ENCODE results near the gene IL2RA. TPM values are rescaled to one million over a fixed set of nuclear protein-coding genes. Genes with fewer than 3 reads are reported as not detected.

Gene IL2RA
- total and polyA plus RNA-seq, 10 of the 15 experiments (the other 5 are each of a cell fraction or from before 2014, with no cell fraction given) = 2.2 to 6.0 (median 4.9) TPM

DNA sequence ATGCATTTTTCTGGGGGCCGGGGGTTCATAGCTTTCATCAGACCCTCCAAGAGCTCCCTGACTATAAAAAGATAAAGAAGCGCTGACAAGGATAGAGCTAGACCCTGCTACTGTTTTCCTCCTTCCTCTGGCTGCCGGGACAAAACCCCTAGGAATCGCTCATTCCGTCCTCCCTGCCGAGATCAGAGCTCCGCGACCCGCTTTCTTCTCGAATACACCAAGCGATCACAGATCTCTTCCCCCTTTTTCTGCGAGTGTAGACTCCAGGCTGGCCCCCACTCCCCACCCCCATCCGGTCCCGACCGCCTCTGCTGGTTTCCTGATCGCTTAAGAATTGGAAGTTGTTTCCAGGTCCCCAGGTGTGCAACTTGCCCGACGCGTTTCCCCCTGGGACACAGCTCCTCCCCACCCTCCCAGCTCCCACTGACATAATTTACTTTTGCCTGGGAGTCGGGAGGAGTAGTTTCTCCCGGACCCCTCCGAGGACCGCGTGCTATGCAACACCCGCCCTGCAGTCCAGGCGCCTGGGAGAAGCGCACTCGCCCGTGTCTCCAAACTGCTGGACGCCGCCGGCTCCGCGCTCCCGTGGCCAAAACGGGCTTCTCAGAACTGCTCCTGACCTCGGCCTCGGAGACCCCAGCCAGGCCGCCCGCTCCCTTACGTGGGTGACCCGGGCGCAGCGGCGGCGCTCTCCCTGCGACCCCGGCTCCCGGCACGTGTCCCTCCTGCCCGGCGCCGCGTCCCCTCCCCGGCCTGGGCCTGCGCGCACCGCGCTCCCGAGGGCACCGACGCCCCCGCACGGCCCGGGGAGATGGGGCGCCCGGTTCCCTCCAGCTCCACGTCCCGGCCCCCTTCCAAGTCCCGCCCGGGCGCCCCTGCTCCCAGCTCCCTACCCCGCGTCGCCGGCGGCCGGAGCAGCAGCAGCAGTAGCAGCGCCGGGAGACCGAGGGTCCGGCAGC is 85.4 kb downstream of the IL2RA start (continued):
- TF ChIP-seq, protein P1, sequence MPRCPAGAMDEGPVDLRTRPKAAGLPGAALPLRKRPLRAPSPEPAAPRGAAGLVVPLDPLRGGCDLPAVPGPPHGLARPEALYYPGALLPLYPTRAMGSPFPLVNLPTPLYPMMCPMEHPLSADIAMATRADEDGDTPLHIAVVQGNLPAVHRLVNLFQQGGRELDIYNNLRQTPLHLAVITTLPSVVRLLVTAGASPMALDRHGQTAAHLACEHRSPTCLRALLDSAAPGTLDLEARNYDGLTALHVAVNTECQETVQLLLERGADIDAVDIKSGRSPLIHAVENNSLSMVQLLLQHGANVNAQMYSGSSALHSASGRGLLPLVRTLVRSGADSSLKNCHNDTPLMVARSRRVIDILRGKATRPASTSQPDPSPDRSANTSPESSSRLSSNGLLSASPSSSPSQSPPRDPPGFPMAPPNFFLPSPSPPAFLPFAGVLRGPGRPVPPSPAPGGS (IDR thresholded peaks at IDR 0.05; ENCODE audit: borderline replicate concordance, insufficient read depth, low read depth, low read length, poor library complexity, severe bottlenecking) = no peak
- TF ChIP-seq POLR2A (IDR thresholded peaks at IDR 0.05; ENCODE audit: low read depth, low read length) (no peak; the same call in none of the 2 replicates), SUPT20H (IDR thresholded peaks at IDR 0.05; ENCODE audit: borderline replicate concordance, control insufficient read depth, low read depth, low read length) (no peak), USF2 (IDR thresholded peaks at IDR 0.05; ENCODE audit: borderline replicate concordance, low read depth, low read length) (no peak), RCOR1 (conservative IDR thresholded peaks at IDR 0.05; ENCODE audit: low read depth, low read length) (no peak), TAF1 (IDR thresholded peaks at IDR 0.05; ENCODE audit: borderline replicate concordance, low read depth, low read length) (no peak), ZNF217 (IDR thresholded peaks at IDR 0.05) (no peak), EZH2 (IDR thresholded peaks at IDR 0.05; ENCODE audit: borderline replicate concordance, control insufficient read depth, low read depth, low read length) (no peak), RAD51 (IDR thresholded peaks at IDR 0.05) (no peak), GATAD2B (conservative IDR thresholded peaks at IDR 0.05; ENCODE audit: low read depth) (peak; percentile 84), NFYB (IDR thresholded peaks at IDR 0.05; ENCODE audit: insufficient read depth, low read depth, low read length) (no peak), MEF2B (IDR thresholded peaks at IDR 0.05; ENCODE audit: partially characterized antibody, poor library complexity, severe bottlenecking) (peak; percentile 48), TCF12 (IDR thresholded peaks at IDR 0.05; ENCODE audit: low read depth, low read length) (0 out of 2 replicates have a peak, but pooled peaks have one; percentile 5)
- TF ChIP-seq, protein P2, sequence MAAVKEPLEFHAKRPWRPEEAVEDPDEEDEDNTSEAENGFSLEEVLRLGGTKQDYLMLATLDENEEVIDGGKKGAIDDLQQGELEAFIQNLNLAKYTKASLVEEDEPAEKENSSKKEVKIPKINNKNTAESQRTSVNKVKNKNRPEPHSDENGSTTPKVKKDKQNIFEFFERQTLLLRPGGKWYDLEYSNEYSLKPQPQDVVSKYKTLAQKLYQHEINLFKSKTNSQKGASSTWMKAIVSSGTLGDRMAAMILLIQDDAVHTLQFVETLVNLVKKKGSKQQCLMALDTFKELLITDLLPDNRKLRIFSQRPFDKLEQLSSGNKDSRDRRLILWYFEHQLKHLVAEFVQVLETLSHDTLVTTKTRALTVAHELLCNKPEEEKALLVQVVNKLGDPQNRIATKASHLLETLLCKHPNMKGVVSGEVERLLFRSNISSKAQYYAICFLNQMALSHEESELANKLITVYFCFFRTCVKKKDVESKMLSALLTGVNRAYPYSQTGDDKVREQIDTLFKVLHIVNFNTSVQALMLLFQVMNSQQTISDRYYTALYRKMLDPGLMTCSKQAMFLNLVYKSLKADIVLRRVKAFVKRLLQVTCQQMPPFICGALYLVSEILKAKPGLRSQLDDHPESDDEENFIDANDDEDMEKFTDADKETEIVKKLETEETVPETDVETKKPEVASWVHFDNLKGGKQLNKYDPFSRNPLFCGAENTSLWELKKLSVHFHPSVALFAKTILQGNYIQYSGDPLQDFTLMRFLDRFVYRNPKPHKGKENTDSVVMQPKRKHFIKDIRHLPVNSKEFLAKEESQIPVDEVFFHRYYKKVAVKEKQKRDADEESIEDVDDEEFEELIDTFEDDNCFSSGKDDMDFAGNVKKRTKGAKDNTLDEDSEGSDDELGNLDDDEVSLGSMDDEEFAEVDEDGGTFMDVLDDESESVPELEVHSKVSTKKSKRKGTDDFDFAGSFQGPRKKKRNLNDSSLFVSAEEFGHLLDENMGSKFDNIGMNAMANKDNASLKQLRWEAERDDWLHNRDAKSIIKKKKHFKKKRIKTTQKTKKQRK (IDR thresholded peaks at IDR 0.05; ENCODE audit: low read depth, low read length) = no peak
- TF ChIP-seq, protein P3, sequence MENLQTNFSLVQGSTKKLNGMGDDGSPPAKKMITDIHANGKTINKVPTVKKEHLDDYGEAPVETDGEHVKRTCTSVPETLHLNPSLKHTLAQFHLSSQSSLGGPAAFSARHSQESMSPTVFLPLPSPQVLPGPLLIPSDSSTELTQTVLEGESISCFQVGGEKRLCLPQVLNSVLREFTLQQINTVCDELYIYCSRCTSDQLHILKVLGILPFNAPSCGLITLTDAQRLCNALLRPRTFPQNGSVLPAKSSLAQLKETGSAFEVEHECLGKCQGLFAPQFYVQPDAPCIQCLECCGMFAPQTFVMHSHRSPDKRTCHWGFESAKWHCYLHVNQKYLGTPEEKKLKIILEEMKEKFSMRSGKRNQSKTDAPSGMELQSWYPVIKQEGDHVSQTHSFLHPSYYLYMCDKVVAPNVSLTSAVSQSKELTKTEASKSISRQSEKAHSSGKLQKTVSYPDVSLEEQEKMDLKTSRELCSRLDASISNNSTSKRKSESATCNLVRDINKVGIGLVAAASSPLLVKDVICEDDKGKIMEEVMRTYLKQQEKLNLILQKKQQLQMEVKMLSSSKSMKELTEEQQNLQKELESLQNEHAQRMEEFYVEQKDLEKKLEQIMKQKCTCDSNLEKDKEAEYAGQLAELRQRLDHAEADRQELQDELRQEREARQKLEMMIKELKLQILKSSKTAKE (IDR thresholded peaks at IDR 0.05; ENCODE audit: low read depth, poor library complexity, severe bottlenecking) = no peak
- TF ChIP-seq, protein P4, sequence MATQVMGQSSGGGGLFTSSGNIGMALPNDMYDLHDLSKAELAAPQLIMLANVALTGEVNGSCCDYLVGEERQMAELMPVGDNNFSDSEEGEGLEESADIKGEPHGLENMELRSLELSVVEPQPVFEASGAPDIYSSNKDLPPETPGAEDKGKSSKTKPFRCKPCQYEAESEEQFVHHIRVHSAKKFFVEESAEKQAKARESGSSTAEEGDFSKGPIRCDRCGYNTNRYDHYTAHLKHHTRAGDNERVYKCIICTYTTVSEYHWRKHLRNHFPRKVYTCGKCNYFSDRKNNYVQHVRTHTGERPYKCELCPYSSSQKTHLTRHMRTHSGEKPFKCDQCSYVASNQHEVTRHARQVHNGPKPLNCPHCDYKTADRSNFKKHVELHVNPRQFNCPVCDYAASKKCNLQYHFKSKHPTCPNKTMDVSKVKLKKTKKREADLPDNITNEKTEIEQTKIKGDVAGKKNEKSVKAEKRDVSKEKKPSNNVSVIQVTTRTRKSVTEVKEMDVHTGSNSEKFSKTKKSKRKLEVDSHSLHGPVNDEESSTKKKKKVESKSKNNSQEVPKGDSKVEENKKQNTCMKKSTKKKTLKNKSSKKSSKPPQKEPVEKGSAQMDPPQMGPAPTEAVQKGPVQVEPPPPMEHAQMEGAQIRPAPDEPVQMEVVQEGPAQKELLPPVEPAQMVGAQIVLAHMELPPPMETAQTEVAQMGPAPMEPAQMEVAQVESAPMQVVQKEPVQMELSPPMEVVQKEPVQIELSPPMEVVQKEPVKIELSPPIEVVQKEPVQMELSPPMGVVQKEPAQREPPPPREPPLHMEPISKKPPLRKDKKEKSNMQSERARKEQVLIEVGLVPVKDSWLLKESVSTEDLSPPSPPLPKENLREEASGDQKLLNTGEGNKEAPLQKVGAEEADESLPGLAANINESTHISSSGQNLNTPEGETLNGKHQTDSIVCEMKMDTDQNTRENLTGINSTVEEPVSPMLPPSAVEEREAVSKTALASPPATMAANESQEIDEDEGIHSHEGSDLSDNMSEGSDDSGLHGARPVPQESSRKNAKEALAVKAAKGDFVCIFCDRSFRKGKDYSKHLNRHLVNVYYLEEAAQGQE (IDR thresholded peaks at IDR 0.05; ENCODE audit: low read depth, low read length) = no peak
